Thyroid gland (tissue), 4 donors: ENCODE results near the gene RHBDF1. TPM values are rescaled to one million over a fixed set of nuclear protein-coding genes. Genes with fewer than 3 reads are reported as not detected.
"Not testable (repeated sequence)": the region's sequence is repeated elsewhere in the genome, so short reads cannot be mapped to it uniquely, and the experiment has no call there.

Source experiments
- DNase-seq, 2 donors: peaks; one replicate each; pipeline ENCODE4 v3.0.0-alpha.2; 2019
- H3K27ac ChIP-seq, 3 donors: fragments of 200-600 bp; sonication (generic); 1 replicate in 2 of 3; 2 replicates in 1 of 3; pipeline ENCODE4 v1.5.1; 2016 to 2019; ENCODE audit warnings: mild to moderate bottlenecking in 1 of 3, moderate library complexity in 1 of 3
- H3K27me3 ChIP-seq: fragments of 200-600 bp; sonication (generic); one replicate; pipeline ENCODE4 v1.5.1; 2019
- H3K36me3 ChIP-seq, 2 donors: fragments of 200-600 bp; sonication (generic); one replicate each; pipeline ENCODE4 v1.5.1; 2016 to 2019
- H3K4me1 ChIP-seq, 2 donors: fragments of 200-600 bp; sonication (generic); one replicate each; pipeline ENCODE4 v1.5.1; 2017 to 2019
- H3K4me3 ChIP-seq, 3 donors: fragments of 200-600 bp; sonication (generic); replicated peaks in 1 of 3; 1 replicate in 2 of 3; 2 replicates in 1 of 3; pipeline ENCODE4 v1.5.1; 2016; ENCODE audit warnings: mild to moderate bottlenecking in 1 of 3
- H3K9me3 ChIP-seq: fragments of 200-600 bp; sonication (generic); one replicate; pipeline ENCODE4 v1.5.1; 2017
- CTCF ChIP-seq, 6 experiments: fragments of 200-600 bp in 3 of 6; fragments of 450-650 bp in 3 of 6; sonication (generic) in 3 of 6; IDR thresholded peaks; one replicate each; pipeline ENCODE4 v1.5.1; 2016 to 2019; ENCODE audit warnings: antibody characterized with exemption in 6 of 6, mild to moderate bottlenecking in 2 of 6, inconsistent platforms in 1 of 6, moderate library complexity in 1 of 6
- POLR2A ChIP-seq, 2 donors: fragments of 450-650 bp; IDR thresholded peaks; one replicate each; pipeline ENCODE4 v1.6.1; 2017; ENCODE audit warnings: antibody characterized with exemption in 2 of 2, mild to moderate bottlenecking in 2 of 2, moderate library complexity in 1 of 2
- WGBS, 2 donors: methylation state at CpG; one replicate each; pipeline ENCODE4 v1.1.5; 2017; 5-methylcytosine and 5-hydroxymethylcytosine counted together
- intact Hi-C: fragments of 100-400 bp; cut with DNase I; formaldehyde crosslinking; loops from one replicate; pipeline ENCODE4 v1.15.1; 2023
- total RNA-seq, 4 donors: library from RNA; depleted of rRNA; stranded (reverse); fragments of >200 nt; gene quantifications; one replicate each; pipeline ENCODE4 v1.2.3, GENCODE V29; 2016

The RHBDF1 gene
- total RNA-seq, 4 donors from 2014 or later, result 20.4 to 35.4 (median 28.4) TPM

- no peak overlapping the region for H3K27ac ChIP-seq
- intact Hi-C loops, result no loop called here
- H3K4me3 ChIP-seq, result no peak overlapping the region
- DNase-seq, result no peak
- peaks cover 9 to 16% of the 10 kb centered on the region in 2 donors for H3K4me1 ChIP-seq
- TF ChIP-seq CTCF (IDR thresholded peaks at IDR 0.05) (no peak), POLR2A (IDR thresholded peaks at IDR 0.05) (no peak)
- peaks cover 0 to 11% of the 10 kb centered on the region in 2 donors for H3K36me3 ChIP-seq
- H3K27me3 ChIP-seq, result no peaks in the 10 kb centered on the region
- WGBS, 2 donors, result 97 to 98% methylated on average over 6 to 7 of the region's 7 CpGs
- H3K9me3 ChIP-seq, result no peaks in the 10 kb centered on the region
Measured at GRCh38 chr16:47234-47633, 25.2 kb downstream of the RHBDF1 start.

GRCh38 chr16:46510-46909 lies 25.9 kb downstream of the RHBDF1 start:
- 96% methylated on average over 7 of the region's 7 CpGs for WGBS, 2 donors
- H3K9me3 ChIP-seq, H3K4me1 ChIP-seq, H3K27me3 ChIP-seq, DNase-seq, intact Hi-C loops, H3K27ac ChIP-seq, H3K4me3 ChIP-seq: not testable (repeated sequence)
- H3K36me3 ChIP-seq, result peaks cover 0 to 11% of the 10 kb centered on the region in 2 donors

GRCh38 chr16:45454-45853 lies 27.0 kb downstream of the RHBDF1 start:
- no peaks in the 10 kb centered on the region for H3K27me3 ChIP-seq
- TF ChIP-seq POLR2A (IDR thresholded peaks at IDR 0.05) (no peak), CTCF (IDR thresholded peaks at IDR 0.05) (no peak)
- H3K4me1 ChIP-seq, result no peaks in the 10 kb centered on the region
- H3K4me3 ChIP-seq, result no peak overlapping the region
- H3K9me3 ChIP-seq, result no peaks in the 10 kb centered on the region
- peaks cover 0 to 11% of the 10 kb centered on the region in 2 donors for H3K36me3 ChIP-seq
- no peak overlapping the region for H3K27ac ChIP-seq
- intact Hi-C loops, result no loop called here
- 96 to 97% methylated on average over 5 of the region's 5 CpGs for WGBS, 2 donors
- DNase-seq, result no peak

GRCh38 chr16:44655-45054 lies 27.8 kb downstream of the RHBDF1 start:
- Histone ChIP-seq H3K4me3 (no peak overlapping the region), H3K9me3 (no peaks in the 10 kb centered on the region), H3K36me3 (peaks cover 0 to 11% of the 10 kb centered on the region in 2 donors), H3K27me3 (no peaks in the 10 kb centered on the region), H3K27ac (no peak overlapping the region), H3K4me1 (no peaks in the 10 kb centered on the region)
- intact Hi-C loops, result no loop called here
- no peak for DNase-seq
- TF ChIP-seq CTCF (IDR thresholded peaks at IDR 0.05) (no peak), POLR2A (IDR thresholded peaks at IDR 0.05) (no peak)
- WGBS, 2 donors, result 93 to 95% methylated on average over 8 of the region's 8 CpGs

GRCh38 chr16:43294-43693 lies 29.1 kb downstream of the RHBDF1 start:
- Histone ChIP-seq H3K27ac (no peak overlapping the region), H3K36me3 (peaks cover 0 to 11% of the 10 kb centered on the region in 2 donors), H3K27me3 (no peaks in the 10 kb centered on the region), H3K4me1 (no peaks in the 10 kb centered on the region), H3K4me3 (no peak overlapping the region), H3K9me3 (no peaks in the 10 kb centered on the region)
- DNase-seq, result no peak
- intact Hi-C loops, result no loop called here
- TF ChIP-seq POLR2A (IDR thresholded peaks at IDR 0.05) (no peak), CTCF (IDR thresholded peaks at IDR 0.05) (no peak)
- WGBS, 2 donors, result 84 to 89% methylated on average over 5 of the region's 5 CpGs

GRCh38 chr16:42691-43090 lies 29.7 kb downstream of the RHBDF1 start:
- Histone ChIP-seq H3K9me3 (no peaks in the 10 kb centered on the region), H3K4me1 (no peaks in the 10 kb centered on the region), H3K27ac (no peak overlapping the region), H3K36me3 (peaks cover 0 to 11% of the 10 kb centered on the region in 2 donors), H3K4me3 (no peak overlapping the region), H3K27me3 (no peaks in the 10 kb centered on the region)
- TF ChIP-seq CTCF (IDR thresholded peaks at IDR 0.05) (no peak), POLR2A (IDR thresholded peaks at IDR 0.05) (no peak)
- 91 to 92% methylated on average over 4 of the region's 4 CpGs for WGBS, 2 donors
- intact Hi-C loops, result no loop called here
- no peak for DNase-seq
